OCI-LY3 (cell line): ENCODE measurements around the gene TSPAN1.

ENCODE experiments used
- H2AFZ ChIP-seq: fragments of 200-600, 300-600 bp; shearing (Covaris generic); 2 replicates; pipeline ENCODE4 v1.6.0; 2014; ENCODE audit warnings: antibody characterized with exemption, low read depth, low read length
- H3K27ac ChIP-seq: fragments of 200-600, 300-600 bp; sonication (generic); 2 replicates; pipeline ENCODE4 v1.5.1; 2014; ENCODE audit warnings: mild to moderate bottlenecking, low read length, moderate library complexity, mixed read lengths
- H3K27me3 ChIP-seq: fragments of 200-600, 300-600 bp; sonication (generic); 2 replicates; pipeline ENCODE4 v1.6.1; 2014; ENCODE audit warnings: low read depth, low read length, mixed read lengths
- H3K36me3 ChIP-seq: fragments of 200-600, 300-600 bp; sonication (generic); replicated peaks from 2 replicates; pipeline ENCODE3; 2014; ENCODE audit warnings: low read depth, low read length, mixed read lengths
- H3K4me1 ChIP-seq: fragments of 300-600, 200-600 bp; sonication (generic); 2 replicates; pipeline ENCODE4 v1.6.1; 2014; ENCODE audit warnings: low read length, mixed read lengths
- H3K4me2 ChIP-seq: fragments of 200-600, 300-600 bp; sonication (generic); 2 replicates; pipeline ENCODE4 v1.6.1; 2014; ENCODE audit warnings: low read length, mixed read lengths
- H3K4me3 ChIP-seq: fragments of 300-600, 200-600 bp; sonication (generic); 2 replicates; pipeline ENCODE4 v1.5.1; 2014; ENCODE audit warnings: antibody characterized with exemption, mild to moderate bottlenecking, low read length, moderate library complexity
- H3K79me2 ChIP-seq: fragments of 300-600, 200-600 bp; shearing (Covaris generic); 2 replicates; pipeline ENCODE4 v1.6.1; 2014; ENCODE audit warnings: mild to moderate bottlenecking, low read length, mixed read lengths
- H3K9ac ChIP-seq: fragments of 300-600, 200-600 bp; shearing (Covaris generic); 2 replicates; pipeline ENCODE4 v1.6.0; 2014; ENCODE audit warnings: mild to moderate bottlenecking, low read length, moderate library complexity
- H3K9me3 ChIP-seq: fragments of 200-600, 300-600 bp; shearing (Covaris generic); 2 replicates; pipeline ENCODE4 v1.6.1; 2014; ENCODE audit warnings: low read length, mixed read lengths; ENCODE audit not compliant: insufficient read depth
- H4K20me1 ChIP-seq: fragments of 200-600, 300-600 bp; sonication (generic); 2 replicates; pipeline ENCODE4 v1.6.1; 2016; ENCODE audit warnings: low read length, mixed read lengths; ENCODE audit not compliant: insufficient read depth
- EZH2phosphoT487 ChIP-seq: fragments of 200-600 bp; shearing (Covaris generic); IDR thresholded peaks from 2 replicates; pipeline ENCODE4 v1.6.1; 2018; ENCODE audit warnings: antibody characterized with exemption, mixed run types, low read depth
- TF ChIP-seq, protein P1 (sequence below): fragments of 200-600, 300-600 bp; sonication (generic); IDR thresholded peaks from 2 replicates; pipeline ENCODE4 v1.5.1; 2014; ENCODE audit warnings: antibody characterized with exemption, low read length, low read depth

Gene TSPAN1

DNA sequence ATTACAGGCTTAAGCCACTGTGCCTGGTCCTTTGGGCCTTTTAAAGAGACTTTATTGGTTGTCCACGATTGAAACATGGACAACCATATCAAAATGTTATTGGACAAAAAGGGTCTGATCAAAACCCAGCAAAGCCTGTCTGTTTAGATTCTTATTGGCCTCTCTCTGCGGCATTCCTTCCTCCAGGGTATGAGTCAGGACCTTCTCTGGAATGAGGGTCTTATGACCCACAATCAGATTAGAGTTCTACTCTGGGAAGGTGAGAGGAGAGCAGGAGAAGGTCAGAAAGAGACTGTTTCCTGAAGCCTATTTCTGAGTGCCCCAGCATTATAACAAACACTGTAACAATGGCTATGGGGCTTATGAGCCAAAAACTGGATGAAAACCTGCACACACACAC is 36.2 kb downstream of the TSPAN1 start:
- H3K36me3 ChIP-seq: no peaks in the 10 kb centered on the region
- H3K4me1 ChIP-seq: no peaks in the 10 kb centered on the region
- H3K9ac ChIP-seq: no peak overlapping the region
- no peak overlapping the region for H2AFZ ChIP-seq
- H3K27ac ChIP-seq: no peak overlapping the region
- no peak overlapping the region for H3K4me3 ChIP-seq
- no peaks in the 10 kb centered on the region for H3K9me3 ChIP-seq
- H3K79me2 ChIP-seq: no peaks in the 10 kb centered on the region
- H3K4me2 ChIP-seq: no peak overlapping the region
- H3K27me3 ChIP-seq: no peaks in the 10 kb centered on the region
- H4K20me1 ChIP-seq: no peaks in the 10 kb centered on the region
- TF ChIP-seq, protein P1, sequence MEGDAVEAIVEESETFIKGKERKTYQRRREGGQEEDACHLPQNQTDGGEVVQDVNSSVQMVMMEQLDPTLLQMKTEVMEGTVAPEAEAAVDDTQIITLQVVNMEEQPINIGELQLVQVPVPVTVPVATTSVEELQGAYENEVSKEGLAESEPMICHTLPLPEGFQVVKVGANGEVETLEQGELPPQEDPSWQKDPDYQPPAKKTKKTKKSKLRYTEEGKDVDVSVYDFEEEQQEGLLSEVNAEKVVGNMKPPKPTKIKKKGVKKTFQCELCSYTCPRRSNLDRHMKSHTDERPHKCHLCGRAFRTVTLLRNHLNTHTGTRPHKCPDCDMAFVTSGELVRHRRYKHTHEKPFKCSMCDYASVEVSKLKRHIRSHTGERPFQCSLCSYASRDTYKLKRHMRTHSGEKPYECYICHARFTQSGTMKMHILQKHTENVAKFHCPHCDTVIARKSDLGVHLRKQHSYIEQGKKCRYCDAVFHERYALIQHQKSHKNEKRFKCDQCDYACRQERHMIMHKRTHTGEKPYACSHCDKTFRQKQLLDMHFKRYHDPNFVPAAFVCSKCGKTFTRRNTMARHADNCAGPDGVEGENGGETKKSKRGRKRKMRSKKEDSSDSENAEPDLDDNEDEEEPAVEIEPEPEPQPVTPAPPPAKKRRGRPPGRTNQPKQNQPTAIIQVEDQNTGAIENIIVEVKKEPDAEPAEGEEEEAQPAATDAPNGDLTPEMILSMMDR: no peak
- no peak for TF ChIP-seq EZH2phosphoT487

DNA sequence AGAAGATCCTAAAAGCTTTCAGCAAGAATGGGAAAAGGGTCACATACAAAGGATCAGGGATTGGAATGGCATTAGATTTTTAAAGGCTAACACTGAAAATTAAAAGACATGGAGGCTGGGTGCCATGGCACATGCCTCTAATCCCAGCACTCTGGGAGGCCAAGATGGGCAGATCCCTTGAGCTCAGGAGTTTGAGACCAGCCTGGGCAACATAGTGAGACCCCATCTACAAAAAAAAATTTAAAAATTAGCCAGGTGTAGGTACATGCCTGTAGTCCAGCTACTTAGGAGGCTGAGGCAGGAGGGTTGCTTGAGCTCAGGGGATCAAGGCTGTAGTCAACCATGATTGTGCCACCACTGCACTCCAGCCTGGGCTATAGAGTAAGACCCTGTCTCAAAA is 40.6 kb downstream of the TSPAN1 start:
- no peaks in the 10 kb centered on the region for H3K36me3 ChIP-seq
- no peak overlapping the region for H3K4me2 ChIP-seq
- no peaks in the 10 kb centered on the region for H3K9me3 ChIP-seq
- H3K4me1 ChIP-seq: no peaks in the 10 kb centered on the region
- no peaks in the 10 kb centered on the region for H3K27me3 ChIP-seq
- no peak overlapping the region for H3K4me3 ChIP-seq
- no peak overlapping the region for H3K27ac ChIP-seq
- no peak overlapping the region for H3K9ac ChIP-seq
- TF ChIP-seq, protein P1: no peak
- TF ChIP-seq EZH2phosphoT487: no peak
- H2AFZ ChIP-seq: no peak overlapping the region
- no peaks in the 10 kb centered on the region for H4K20me1 ChIP-seq
- H3K79me2 ChIP-seq: no peaks in the 10 kb centered on the region

- Histone ChIP-seq H3K9me3 (no peaks in the 10 kb centered on the region), H3K27ac (no peak overlapping the region)
- TF ChIP-seq, protein P1: no peak
- no peak for TF ChIP-seq EZH2phosphoT487
Observed at GRCh38 chr1:46218443-46218842, 43.6 kb downstream of the TSPAN1 start.

GRCh38 chr1:46219551-46220520 is 44.9 kb downstream of the TSPAN1 start:
- no peaks in the 10 kb centered on the region for H3K36me3 ChIP-seq
- H3K4me1 ChIP-seq: peaks cover 4% of the 10 kb centered on the region
- no peak overlapping the region for H3K4me3 ChIP-seq
- H3K9ac ChIP-seq: no peak overlapping the region
- H3K27ac ChIP-seq: no peak overlapping the region
- TF ChIP-seq, protein P1: no peak
- no peak for TF ChIP-seq EZH2phosphoT487
- H2AFZ ChIP-seq: no peak overlapping the region
- H3K4me2 ChIP-seq: no peak overlapping the region
- no peaks in the 10 kb centered on the region for H4K20me1 ChIP-seq
- H3K27me3 ChIP-seq: no peaks in the 10 kb centered on the region
- H3K9me3 ChIP-seq: no peaks in the 10 kb centered on the region
- H3K79me2 ChIP-seq: no peaks in the 10 kb centered on the region

More at GRCh38 chr1:46218443-46218842, 43.6 kb downstream of the TSPAN1 start:
- no peaks in the 10 kb centered on the region for H3K79me2 ChIP-seq
- H2AFZ ChIP-seq: no peak overlapping the region
- H3K4me1 ChIP-seq: no peaks in the 10 kb centered on the region
- H3K27me3 ChIP-seq: no peaks in the 10 kb centered on the region
- H3K4me2 ChIP-seq: no peak overlapping the region
- no peak overlapping the region for H3K4me3 ChIP-seq
- H3K36me3 ChIP-seq: no peaks in the 10 kb centered on the region
- no peak overlapping the region for H3K9ac ChIP-seq
- H4K20me1 ChIP-seq: no peaks in the 10 kb centered on the region
